Lower lobe of right lung (tissue), 2 donors: ENCODE results near the gene HBA1. TPM values are rescaled to one million over a fixed set of nuclear protein-coding genes. Genes with fewer than 3 reads are reported as not detected.

Source experiments
- ATAC-seq, 2 donors: fragments of 200-7000 bp; cut with Tn5 transposase; one replicate each; pipeline ENCODE4 v1.9.1; 2020 to 2022; ENCODE audit warnings: mild to moderate bottlenecking in 2 of 2, moderate library complexity in 2 of 2
- DNase-seq: peaks from one replicate; pipeline ENCODE4 v3.0.0-alpha.2; 2020
- H3K27ac ChIP-seq: fragments of 200-600 bp; one replicate; pipeline ENCODE4 v1.8.0; 2022
- H3K27me3 ChIP-seq: fragments of 200-600 bp; one replicate; pipeline ENCODE4 v1.8.0; 2022; ENCODE audit warnings: low read depth
- H3K36me3 ChIP-seq: fragments of 200-600 bp; one replicate; pipeline ENCODE4 v1.8.0; 2022; ENCODE audit warnings: mild to moderate bottlenecking
- H3K4me1 ChIP-seq: fragments of 200-600 bp; one replicate; pipeline ENCODE4 v1.8.0; 2022
- H3K4me3 ChIP-seq: fragments of 200-600 bp; one replicate; pipeline ENCODE4 v1.8.0; 2022; ENCODE audit warnings: mild to moderate bottlenecking
- H3K9me3 ChIP-seq: fragments of 200-600 bp; one replicate; pipeline ENCODE4 v1.8.0; 2022
- intact Hi-C: fragments of 100-400 bp; cut with DNase I; formaldehyde crosslinking; loops from one replicate; pipeline ENCODE4 v1.11.0; 2022
- total RNA-seq: library from RNA; stranded (reverse); fragmentation: NEBNext Ultra II Directional; extraction: Animal tissue kit (Norgen Biotek cat#: 25700); gene quantifications from one replicate; pipeline ENCODE4 v1.2.1, GENCODE V29; 2021
- TF ChIP-seq, protein P1 (sequence below): fragments of 200-600 bp; IDR thresholded peaks from one replicate; pipeline ENCODE4 v1.8.0; 2022; ENCODE audit warnings: antibody characterized with exemption, mild to moderate bottlenecking
- donor health status: DM: no; HTN: yes; CAD: no; lungs with severe emphysema.

The HBA1 gene
- total RNA-seq, 1 donor from 2014 or later = 217 TPM

GRCh38 chr16:164827-165538, 11.5 kb upstream of the HBA1 start:
- ATAC-seq = peak; percentile 33 to 40
- H3K9me3 ChIP-seq = no peaks in the 10 kb centered on the region
- TF ChIP-seq, protein P1, sequence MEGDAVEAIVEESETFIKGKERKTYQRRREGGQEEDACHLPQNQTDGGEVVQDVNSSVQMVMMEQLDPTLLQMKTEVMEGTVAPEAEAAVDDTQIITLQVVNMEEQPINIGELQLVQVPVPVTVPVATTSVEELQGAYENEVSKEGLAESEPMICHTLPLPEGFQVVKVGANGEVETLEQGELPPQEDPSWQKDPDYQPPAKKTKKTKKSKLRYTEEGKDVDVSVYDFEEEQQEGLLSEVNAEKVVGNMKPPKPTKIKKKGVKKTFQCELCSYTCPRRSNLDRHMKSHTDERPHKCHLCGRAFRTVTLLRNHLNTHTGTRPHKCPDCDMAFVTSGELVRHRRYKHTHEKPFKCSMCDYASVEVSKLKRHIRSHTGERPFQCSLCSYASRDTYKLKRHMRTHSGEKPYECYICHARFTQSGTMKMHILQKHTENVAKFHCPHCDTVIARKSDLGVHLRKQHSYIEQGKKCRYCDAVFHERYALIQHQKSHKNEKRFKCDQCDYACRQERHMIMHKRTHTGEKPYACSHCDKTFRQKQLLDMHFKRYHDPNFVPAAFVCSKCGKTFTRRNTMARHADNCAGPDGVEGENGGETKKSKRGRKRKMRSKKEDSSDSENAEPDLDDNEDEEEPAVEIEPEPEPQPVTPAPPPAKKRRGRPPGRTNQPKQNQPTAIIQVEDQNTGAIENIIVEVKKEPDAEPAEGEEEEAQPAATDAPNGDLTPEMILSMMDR = no peak
- H3K4me1 ChIP-seq = peaks cover 19% of the 10 kb centered on the region
- intact Hi-C loops = no loop called here
- H3K4me3 ChIP-seq = peak overlapping the region; percentile 14
- no peaks in the 10 kb centered on the region for H3K36me3 ChIP-seq
- no peak for DNase-seq
- no peak overlapping the region for H3K27ac ChIP-seq
- H3K27me3 ChIP-seq = peaks cover 61% of the 10 kb centered on the region

DNA sequence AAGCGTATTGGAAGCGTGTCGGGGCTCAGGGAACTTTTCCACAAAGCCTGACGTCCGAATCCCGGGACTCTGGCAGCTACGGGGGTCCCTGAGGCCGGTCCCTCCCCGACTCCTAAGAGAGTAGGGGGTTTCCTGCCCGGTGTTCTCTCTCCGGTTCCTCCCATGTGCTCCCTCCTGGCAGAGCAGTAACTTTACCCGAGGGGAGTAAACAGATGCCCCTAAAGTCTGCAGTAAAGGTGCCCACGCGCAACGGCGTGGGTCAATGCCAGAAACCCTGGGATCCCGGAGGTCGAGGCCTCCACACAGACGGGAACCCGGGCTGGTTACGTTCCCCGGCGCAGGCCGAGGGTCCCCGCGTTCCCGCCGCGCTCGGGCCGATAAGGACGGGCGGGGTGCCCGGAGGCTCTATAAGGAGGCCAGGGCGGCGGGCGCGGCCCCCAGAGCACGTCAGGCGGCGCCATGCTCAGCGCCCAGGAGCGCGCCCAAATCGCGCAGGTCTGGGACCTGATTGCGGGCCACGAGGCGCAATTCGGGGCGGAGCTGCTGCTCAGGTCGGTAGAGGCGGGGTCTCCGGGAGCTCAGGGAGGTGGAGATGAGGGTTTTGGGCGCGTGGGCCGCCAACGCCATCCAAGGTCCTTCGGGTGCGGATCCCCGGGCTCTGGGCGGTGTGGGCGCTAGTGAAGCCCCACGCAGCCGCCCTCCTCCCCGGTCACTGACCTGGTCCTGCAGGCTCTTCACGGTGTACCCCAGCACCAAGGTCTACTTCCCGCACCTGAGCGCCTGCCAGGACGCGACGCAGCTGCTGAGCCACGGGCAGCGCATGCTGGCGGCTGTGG, 10.7 kb upstream of the HBA1 start, which contains the start of gene HBM:
HBM (plus strand) TSS at position 440 of the 836 bp plus-strand sequence; CDS start at position 460, 20 bp downstream.
- DNase-seq (no peak), ATAC-seq (no peak)
- TF ChIP-seq, protein P1 = no peak
- Histone ChIP-seq H3K4me1 (peaks cover 19% of the 10 kb centered on the region), H3K9me3 (no peaks in the 10 kb centered on the region), H3K36me3 (no peaks in the 10 kb centered on the region), H3K4me3 (peak within 1 kb of the TSS; percentile 14), H3K27me3 (peaks cover 69% of the 10 kb centered on the region), H3K27ac (no peak within 1 kb of the TSS)
- intact Hi-C loops = no loop called here

GRCh38 chr16:166375-167121, 9.9 kb upstream of the HBA1 start:
- intact Hi-C loops = no loop called here
- ATAC-seq (no peak), DNase-seq (no peak)
- TF ChIP-seq, protein P1 = no peak
- Histone ChIP-seq H3K36me3 (no peaks in the 10 kb centered on the region), H3K4me3 (no peak overlapping the region), H3K27me3 (peaks cover 77% of the 10 kb centered on the region), H3K4me1 (peaks cover 19% of the 10 kb centered on the region), H3K9me3 (no peaks in the 10 kb centered on the region), H3K27ac (no peak overlapping the region)

DNA sequence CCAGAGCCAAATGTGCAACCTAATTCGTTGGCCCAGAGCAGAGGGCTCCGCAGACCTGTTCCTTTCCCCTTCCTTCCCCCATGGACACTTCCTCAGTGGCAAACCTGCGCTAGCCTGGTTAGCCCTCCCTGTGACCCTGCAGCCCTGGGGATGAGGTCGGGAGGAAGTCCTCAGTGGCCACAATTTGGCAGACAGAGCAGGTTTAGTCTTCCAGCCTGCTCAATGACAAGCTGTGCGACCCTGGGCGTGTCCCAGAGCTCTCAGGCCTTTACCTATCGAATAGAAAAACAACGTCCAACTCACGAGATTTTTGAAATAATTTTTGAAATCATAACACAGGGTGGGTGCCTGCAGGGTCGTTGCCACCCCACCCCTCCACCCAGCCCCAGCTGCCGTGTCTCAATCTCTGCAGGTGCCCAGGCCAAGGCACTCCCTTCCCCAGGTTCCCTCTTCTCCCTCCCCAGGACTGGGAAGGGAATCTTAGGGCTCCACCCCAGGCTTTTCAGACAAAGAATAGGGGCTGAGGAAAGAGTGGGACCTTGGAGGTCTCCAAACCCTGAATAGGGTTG, 9.3 kb upstream of the HBA1 start:
- intact Hi-C loops = no loop called here
- ATAC-seq (no peak), DNase-seq (no peak)
- Histone ChIP-seq H3K4me3 (no peak overlapping the region), H3K27me3 (peaks cover 73% of the 10 kb centered on the region), H3K9me3 (no peaks in the 10 kb centered on the region), H3K4me1 (peaks cover 19% of the 10 kb centered on the region), H3K27ac (no peak overlapping the region), H3K36me3 (no peaks in the 10 kb centered on the region)
- TF ChIP-seq, protein P1 = no peak

DNA sequence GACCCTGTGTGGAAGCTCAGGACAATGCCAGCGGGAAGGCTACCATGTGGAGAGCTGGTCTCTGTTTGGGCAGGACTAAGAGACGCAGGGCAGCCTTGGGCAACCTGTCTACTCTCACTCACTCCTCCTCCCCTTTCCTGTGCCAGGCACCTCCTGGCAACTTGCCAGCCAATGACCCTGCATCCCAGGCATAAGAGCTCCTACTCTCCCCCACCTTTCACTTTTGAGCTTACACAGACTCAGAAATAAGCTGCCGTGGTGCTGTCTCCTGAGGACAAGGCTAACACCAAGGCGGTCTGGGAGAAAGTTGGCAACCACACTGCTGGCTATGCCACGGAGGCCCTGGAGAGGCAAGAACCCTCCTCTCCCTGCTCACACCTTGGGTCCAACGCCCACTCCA, 8.1 kb upstream of the HBA1 start:
- no peaks in the 10 kb centered on the region for H3K9me3 ChIP-seq
- no peak overlapping the region for H3K4me3 ChIP-seq
- DNase-seq (no peak), ATAC-seq (no peak)
- TF ChIP-seq, protein P1 = no peak
- H3K36me3 ChIP-seq = no peaks in the 10 kb centered on the region
- intact Hi-C loops = no loop called here
- peaks cover 71% of the 10 kb centered on the region for H3K27me3 ChIP-seq
- H3K4me1 ChIP-seq = peaks cover 19% of the 10 kb centered on the region
- H3K27ac ChIP-seq = no peak overlapping the region
